B cell (primary cell): ENCODE measurements around the gene PCDHGA3. TPM values are rescaled to one million over a fixed set of nuclear protein-coding genes. Genes with fewer than 3 reads are reported as not detected.

Experiments used
- ATAC-seq: fragments of 200-7000 bp; cut with Tn5 transposase; one replicate; pipeline ENCODE4 v1.10.0; 2021; ENCODE audit warnings: low read depth, mild to moderate bottlenecking, moderate number of reproducible peaks, moderate library complexity
- CTCF ChIA-PET: fragments of 350-600 bp; sonication (Branson Sonifier 250); formaldehyde crosslinking; loops from one replicate; lab custom pipeline; 2021; ENCODE audit warnings: antibody characterized with exemption, inconsistent platforms; lab: Charles Lee
- POLR2A ChIA-PET: fragments of 350-600 bp; sonication (Branson Sonifier 250); formaldehyde crosslinking; loops from one replicate; lab custom pipeline; 2021; ENCODE audit warnings: antibody characterized with exemption; lab: Charles Lee
- DNase-seq: peaks from one replicate; pipeline ENCODE4 v3.0.0; 2013
- H2AFZ ChIP-seq: 2 replicates; pipeline ENCODE4 v1.6.1; 2012; ENCODE audit warnings: mild to moderate bottlenecking, low read depth, low read length; ENCODE audit not compliant: insufficient read depth, poor library complexity, severe bottlenecking
- H3K27ac ChIP-seq, 2 donors: 1 replicate in 1 of 2; 2 replicates in 1 of 2; pipeline ENCODE4 v1.5.1; 2012 to 2013; ENCODE audit warnings: low read length in 2 of 2, mild to moderate bottlenecking in 2 of 2, moderate library complexity in 1 of 2
- H3K27me3 ChIP-seq, 4 experiments: fragments of 200-600 bp in 1 of 4; sonication (generic) in 1 of 4; replicated peaks in 1 of 4; 1 replicate in 2 of 4; 2 replicates in 2 of 4; pipeline versions ENCODE4 v1.6.1 to v1.7.0; 2013 to 2016; ENCODE audit warnings: low read length in 3 of 4, mild to moderate bottlenecking in 2 of 4, mixed read lengths in 1 of 4, moderate library complexity in 1 of 4; ENCODE audit not compliant: insufficient read depth in 4 of 4, control insufficient read depth in 3 of 4; ENCODE audit errors: control extremely low read depth in 1 of 4
- H3K36me3 ChIP-seq, 2 experiments: replicated peaks in 1 of 2; 1 replicate in 1 of 2; 2 replicates in 1 of 2; pipeline versions ENCODE4 v1.6.1 to v1.7.1; 2013; ENCODE audit warnings: low read length in 1 of 2; ENCODE audit not compliant: insufficient read depth in 2 of 2, control insufficient read depth in 1 of 2; ENCODE audit errors: control extremely low read depth in 1 of 2, extremely low read depth in 1 of 2
- H3K4me1 ChIP-seq, 2 donors: fragments of 200-600 bp in 1 of 2; sonication (generic) in 1 of 2; 1 replicate in 1 of 2; 2 replicates in 1 of 2; pipeline versions ENCODE4 v1.5.1 to v1.6.1; 2013 to 2017; ENCODE audit warnings: low read length in 2 of 2; ENCODE audit not compliant: control insufficient read depth in 2 of 2, insufficient read depth in 2 of 2
- H3K4me2 ChIP-seq: replicated peaks from 2 replicates; pipeline ENCODE3; 2012; ENCODE audit warnings: mild to moderate bottlenecking, low read depth, low read length; ENCODE audit not compliant: poor library complexity, severe bottlenecking
- H3K4me3 ChIP-seq, 5 experiments: fragments of 200-600 bp in 1 of 5; sonication (generic) in 1 of 5; 1 replicate in 3 of 5; 2 replicates in 2 of 5; pipeline versions ENCODE4 v1.5.1 to v1.7.0; 2011 to 2016; ENCODE audit warnings: low read length in 4 of 5, mild to moderate bottlenecking in 4 of 5, low read depth in 2 of 5, control low read depth in 1 of 5, moderate library complexity in 1 of 5; ENCODE audit not compliant: insufficient read depth in 1 of 5; ENCODE audit errors: control extremely low read depth in 1 of 5, extremely low read depth in 1 of 5
- H3K79me2 ChIP-seq: fragments of 200-600 bp; sonication (generic); one replicate; pipeline ENCODE4 v1.6.0; 2016; ENCODE audit warnings: low read length; ENCODE audit not compliant: control insufficient read depth, insufficient read depth
- H3K9ac ChIP-seq: fragments of 200-600 bp; sonication (generic); 2 replicates; pipeline ENCODE4 v1.6.1; 2017; ENCODE audit warnings: mild to moderate bottlenecking, low read length, moderate library complexity
- H3K9me3 ChIP-seq, 3 donors: one replicate each; pipeline versions ENCODE4 v1.6.1 to v1.7.1; 2013; ENCODE audit warnings: low read length in 2 of 3; ENCODE audit not compliant: control insufficient read depth in 2 of 3, insufficient read depth in 1 of 3; ENCODE audit errors: control extremely low read depth in 1 of 3
- H4K20me1 ChIP-seq: 2 replicates; pipeline ENCODE4 v1.6.0; 2012; ENCODE audit warnings: mild to moderate bottlenecking, low read length; ENCODE audit not compliant: insufficient read depth, control insufficient read depth, poor library complexity, severe bottlenecking
- H3K27ac Mint-ChIP-seq: one replicate; pipeline ENCODE4 v1.8.0; 2021; ENCODE audit warnings: mixed read lengths
- H3K27me3 Mint-ChIP-seq: one replicate; pipeline ENCODE4 v1.8.0; 2021; ENCODE audit warnings: mixed read lengths
- H3K4me1 Mint-ChIP-seq: one replicate; pipeline ENCODE4 v1.8.0; 2021; ENCODE audit warnings: mixed read lengths
- H3K4me3 Mint-ChIP-seq: one replicate; pipeline ENCODE4 v1.8.0; 2021; ENCODE audit warnings: mixed read lengths
- H3K9me3 Mint-ChIP-seq: one replicate; pipeline ENCODE4 v1.8.0; 2022; ENCODE audit warnings: mixed read lengths; ENCODE audit not compliant: insufficient read depth
- CTCF ChIP-seq: fragments of 200-600 bp; IDR thresholded peaks from one replicate; pipeline ENCODE4 v1.8.0; 2022; ENCODE audit warnings: antibody characterized with exemption, mild to moderate bottlenecking
- EZH2 ChIP-seq: IDR thresholded peaks from 2 replicates; pipeline ENCODE4 v1.6.1; 2012; ENCODE audit warnings: borderline replicate concordance, low read depth, mild to moderate bottlenecking, moderate library complexity, low read length; ENCODE audit not compliant: insufficient read depth, poor library complexity, severe bottlenecking
- WGBS: methylation state at CpG from one replicate; pipeline ENCODE4 v1.1.5; 2013; ENCODE audit warnings: missing lambda C conversion rate; ENCODE audit not compliant: insufficient coverage; 5-methylcytosine and 5-hydroxymethylcytosine counted together
- intact Hi-C: fragments of 100-400 bp; cut with micrococcal nuclease; formaldehyde crosslinking; loops from one replicate; pipeline ENCODE4 v1.10.0; 2022
- polyA plus RNA-seq: library from polyadenylated mRNA; depleted of rRNA; stranded (reverse); fragments of >200 nt; gene quantifications from 2 replicates; pipeline ENCODE4 v1.2.3, GENCODE V29; 2012
- total RNA-seq, 2 donors: library from RNA; stranded (reverse); fragments of 120-200 nt in 1 of 2; gene quantifications; 1 replicate in 1 of 2; 2 replicates in 1 of 2; pipeline versions ENCODE4 v1.2.3 to v1.2.4, GENCODE V29; 2013 to 2022

The PCDHGA3 gene
- total and polyA plus RNA-seq, 2 donors (not counting 1 experiment from before 2014, with no cell fraction given) = 0.10 to 0.32 TPM

- Histone ChIP-seq H2AFZ (no peak overlapping the region), H3K36me3 (no peaks in the 10 kb centered on the region), H3K4me3 (no peak overlapping the region), H3K79me2 (no peaks in the 10 kb centered on the region), H3K27me3 (peaks cover 0 to 57% (median 34%) of the 10 kb centered on the region in 4 experiments), H3K4me1 (peaks cover 0 to 5% of the 10 kb centered on the region in 2 donors), H3K9ac (no peak overlapping the region), H3K9me3 (peaks cover 1 to 64% (median 47%) of the 10 kb centered on the region in 3 donors), H3K27ac (no peak overlapping the region), H3K4me2 (no peak overlapping the region), H4K20me1 (no peaks in the 10 kb centered on the region)
- CTCF ChIA-PET = interaction anchor here (0.7 to 3.0 kb wide), 4 partner anchors 108 to 186 kb away, joined by 3 to 17 read pairs (median 3); no protein-coding TSS in a partner anchor
- intact Hi-C loops = no loop called here
- TF ChIP-seq CTCF = no peak
- TF ChIP-seq EZH2 = no peak
- H3K9me3 Mint-ChIP-seq = peaks cover 12% of the 10 kb centered on the region
- POLR2A ChIA-PET = no interaction called here
- H3K4me1 Mint-ChIP-seq = peaks cover 8% of the 10 kb centered on the region
- WGBS = 54% methylated on average over 68 of the region's 69 CpGs
- no peak for ATAC-seq
- no peak overlapping the region for H3K27ac Mint-ChIP-seq
- no peak overlapping the region for H3K4me3 Mint-ChIP-seq
- no peak for DNase-seq
- peaks cover 55% of the 10 kb centered on the region for H3K27me3 Mint-ChIP-seq
Measured at GRCh38 chr5:141371572-141372475, 28.2 kb downstream of the PCDHGA3 start.
